Spleen (tissue), 7 donors: Measurements from ENCODE around the gene INHBB.

Experiments used
- POLR2AphosphoS5 ChIP-seq, 3 donors: sonication (generic); formaldehyde crosslinking; IDR thresholded peaks; one replicate each; pipeline ENCODE4 v1.5.1; 2017; ENCODE audit warnings: antibody characterized with exemption in 3 of 3
- TF ChIP-seq, protein P1 (sequence below), 11 experiments: fragments of 200-600 bp in 7 of 11; fragments of 450-650 bp in 4 of 11; sonication (generic) in 4 of 11; IDR thresholded peaks in 8 of 11; conservative IDR thresholded peaks in 3 of 11; 1 replicate in 7 of 11; 2 replicates in 4 of 11; pipeline versions ENCODE4 v1.4.0 to v1.8.0; 2016 to 2021; ENCODE audit warnings: antibody characterized with exemption in 11 of 11, inconsistent platforms in 4 of 11, mild to moderate bottlenecking in 1 of 11
- donor health status: DM: no; HTN: no; CAD: no; lungs with moderate emphysema.
- donor health status: DM: no; HTN: no; CAD: no.
- donor health status: DM: no; HTN: no; CAD: no.

DNA sequence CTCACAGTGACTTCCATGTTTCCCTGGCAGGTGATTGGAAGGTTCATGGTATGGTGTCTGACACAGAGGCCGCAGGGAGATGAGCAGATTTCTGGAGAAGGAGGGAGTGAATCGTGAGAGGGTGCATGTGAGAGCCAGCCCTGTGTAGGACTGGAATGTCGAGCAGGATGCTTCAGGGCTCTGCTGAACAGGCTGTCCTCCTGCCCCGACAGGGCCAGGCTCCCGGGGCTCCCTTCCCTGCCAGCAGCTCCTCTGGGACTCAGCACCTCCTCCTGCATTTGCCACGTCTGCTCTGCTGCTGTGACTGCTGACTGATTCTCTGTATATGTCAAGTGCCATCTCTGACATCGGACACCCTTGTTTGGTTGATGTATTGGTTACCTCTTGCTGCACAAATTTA, 38.5 kb upstream of the INHBB start:
- TF ChIP-seq POLR2AphosphoS5 (IDR thresholded peaks at IDR 0.05) = peak in 1 of 3 donors; percentile 16
- TF ChIP-seq, protein P1, sequence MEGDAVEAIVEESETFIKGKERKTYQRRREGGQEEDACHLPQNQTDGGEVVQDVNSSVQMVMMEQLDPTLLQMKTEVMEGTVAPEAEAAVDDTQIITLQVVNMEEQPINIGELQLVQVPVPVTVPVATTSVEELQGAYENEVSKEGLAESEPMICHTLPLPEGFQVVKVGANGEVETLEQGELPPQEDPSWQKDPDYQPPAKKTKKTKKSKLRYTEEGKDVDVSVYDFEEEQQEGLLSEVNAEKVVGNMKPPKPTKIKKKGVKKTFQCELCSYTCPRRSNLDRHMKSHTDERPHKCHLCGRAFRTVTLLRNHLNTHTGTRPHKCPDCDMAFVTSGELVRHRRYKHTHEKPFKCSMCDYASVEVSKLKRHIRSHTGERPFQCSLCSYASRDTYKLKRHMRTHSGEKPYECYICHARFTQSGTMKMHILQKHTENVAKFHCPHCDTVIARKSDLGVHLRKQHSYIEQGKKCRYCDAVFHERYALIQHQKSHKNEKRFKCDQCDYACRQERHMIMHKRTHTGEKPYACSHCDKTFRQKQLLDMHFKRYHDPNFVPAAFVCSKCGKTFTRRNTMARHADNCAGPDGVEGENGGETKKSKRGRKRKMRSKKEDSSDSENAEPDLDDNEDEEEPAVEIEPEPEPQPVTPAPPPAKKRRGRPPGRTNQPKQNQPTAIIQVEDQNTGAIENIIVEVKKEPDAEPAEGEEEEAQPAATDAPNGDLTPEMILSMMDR (IDR thresholded peaks at IDR 0.05 in 8 of 11, conservative IDR thresholded peaks at IDR 0.05 in 3 of 11) = no peak
